ENCODE data around the gene PLXNA4. TPM values are rescaled to one million over a fixed set of nuclear protein-coding genes. Genes with fewer than 3 reads are reported as not detected.

Gene PLXNA4
- total RNA-seq, 1 experiment from 2014 or later: not detected

DNA sequence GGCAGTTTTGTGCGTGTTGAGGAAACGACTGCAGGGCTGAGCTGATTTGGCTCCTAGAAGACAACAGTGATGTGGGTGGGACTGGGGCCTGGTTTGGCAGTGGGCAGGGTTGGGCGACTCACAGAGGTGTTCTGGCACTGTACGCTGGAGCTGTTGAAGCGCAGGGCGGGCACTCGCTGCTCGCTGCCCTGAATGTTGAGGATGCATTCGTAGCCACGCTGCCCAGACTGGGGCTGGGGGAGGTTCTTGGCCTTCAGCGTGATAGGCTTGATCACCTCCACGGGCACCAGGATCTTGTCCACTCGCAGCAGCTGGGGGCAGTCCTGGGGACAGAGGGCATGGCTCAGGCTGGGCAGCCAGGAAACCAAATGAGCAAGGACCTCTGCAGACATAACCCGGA, 365.4 kb downstream of the PLXNA4 start:
- Histone ChIP-seq H3K27ac (ENCODE audit: low read depth, low read length) (no peak overlapping the region), H3K9me3 (ENCODE audit: control insufficient read depth in 1 of 2, insufficient read depth in 1 of 2, low read depth in 1 of 2, low read length in 2 of 2) (no peaks in the 10 kb centered on the region), H2AFZ (ENCODE audit: low read depth, low read length, poor library complexity, severe bottlenecking) (no peak overlapping the region), H3K9me2 (ENCODE audit: insufficient read depth) (no peaks in the 10 kb centered on the region), H3K9ac (ENCODE audit: low read length) (no peak overlapping the region), H3K27me3 (ENCODE audit: insufficient read depth, low read length) (peaks cover 29% of the 10 kb centered on the region), H4K20me1 (ENCODE audit: insufficient read depth) (no peaks in the 10 kb centered on the region), H3K4me1 (ENCODE audit: control insufficient read depth in 1 of 2, insufficient read depth in 2 of 2, low read length in 2 of 2) (no peaks in the 10 kb centered on the region), H3K36me3 (ENCODE audit: control insufficient read depth in 1 of 2, insufficient read depth in 2 of 2, low read length in 2 of 2) (no peaks in the 10 kb centered on the region), H3K79me2 (ENCODE audit: insufficient read depth, low read length) (no peaks in the 10 kb centered on the region), H3K4me3 (replicated peaks in 1 of 2; ENCODE audit: low read depth in 1 of 2, low read length in 2 of 2) (no peak overlapping the region), H3K4me2 (ENCODE audit: low read length) (no peak overlapping the region)
- TF ChIP-seq SP1 (IDR thresholded peaks at IDR 0.05; ENCODE audit: low read depth): no peak
- no peak for TF ChIP-seq TCF7L2 (IDR thresholded peaks at IDR 0.05; ENCODE audit: borderline replicate concordance, extremely low read depth, insufficient read depth, insufficient read length)
- no peak for TF ChIP-seq EZH2 (IDR thresholded peaks at IDR 0.05)
- TF ChIP-seq CBX3 (IDR thresholded peaks at IDR 0.05; ENCODE audit: low read depth): no peak
- TF ChIP-seq EZH2phosphoT487 (IDR thresholded peaks at IDR 0.05; ENCODE audit: borderline replicate concordance): no peak
- no peak for TF ChIP-seq ELF1 (IDR thresholded peaks at IDR 0.05; ENCODE audit: borderline replicate concordance, low read depth)
- no peak for TF ChIP-seq ZNF274 (IDR thresholded peaks at IDR 0.05; ENCODE audit: low read depth, low read length)
- no peak for TF ChIP-seq CEBPB (IDR thresholded peaks at IDR 0.05; ENCODE audit: low read depth)
- RAD21 ChIA-PET (ENCODE audit: low non-redundant PET in 1 of 2, low total read pairs in 2 of 2, uncharacterized antibody in 2 of 2, unreplicated experiment in 2 of 2): no interaction called here
- ATAC-seq: no peak
- BruUV-seq (replicated peaks): no TSS peak
- POLR2A ChIA-PET: no interaction called here
- no peak for DNase-seq (ENCODE audit: low read depth, low spot score)
- intact Hi-C loops (cut with micrococcal nuclease): no loop called here
- CTCF ChIA-PET: no interaction called here

- H3K9ac ChIP-seq (ENCODE audit: low read length): no peak overlapping the region
- DNase-seq (ENCODE audit: low read depth, low spot score) (no peak), ATAC-seq (no peak)
- ChIA-PET CTCF (no interaction called here), POLR2A (no interaction called here), RAD21 (ENCODE audit: low non-redundant PET in 1 of 2, low total read pairs in 2 of 2, uncharacterized antibody in 2 of 2, unreplicated experiment in 2 of 2) (no interaction called here)
- H3K27me3 ChIP-seq (ENCODE audit: insufficient read depth, low read length): 0 out of 2 replicates have a peak, but pooled peaks cover 8% of the 10 kb centered on the region
- H3K4me3 ChIP-seq (replicated peaks in 1 of 2; ENCODE audit: low read depth in 1 of 2, low read length in 2 of 2): no peak overlapping the region
- no peaks in the 10 kb centered on the region for H3K36me3 ChIP-seq (ENCODE audit: control insufficient read depth in 1 of 2, insufficient read depth in 2 of 2, low read length in 2 of 2)
- H3K9me2 ChIP-seq (ENCODE audit: insufficient read depth): no peaks in the 10 kb centered on the region
- H2AFZ ChIP-seq (ENCODE audit: low read depth, low read length, poor library complexity, severe bottlenecking): no peak overlapping the region
- intact Hi-C loops (cut with micrococcal nuclease): no loop called here
- H4K20me1 ChIP-seq (ENCODE audit: insufficient read depth): no peaks in the 10 kb centered on the region
- no peak overlapping the region for H3K27ac ChIP-seq (ENCODE audit: low read depth, low read length)
- no peaks in the 10 kb centered on the region for H3K9me3 ChIP-seq (ENCODE audit: control insufficient read depth in 1 of 2, insufficient read depth in 1 of 2, low read depth in 1 of 2, low read length in 2 of 2)
- BruUV-seq (replicated peaks): no TSS peak
- no peaks in the 10 kb centered on the region for H3K79me2 ChIP-seq (ENCODE audit: insufficient read depth, low read length)
- no peak overlapping the region for H3K4me2 ChIP-seq (ENCODE audit: low read length)
- no peaks in the 10 kb centered on the region for H3K4me1 ChIP-seq (ENCODE audit: control insufficient read depth in 1 of 2, insufficient read depth in 2 of 2, low read length in 2 of 2)
- no peak for TF ChIP-seq POLR2A (IDR thresholded peaks at IDR 0.05; ENCODE audit: borderline replicate concordance, extremely low read depth, insufficient read depth, insufficient read length)
- TF ChIP-seq POLR2AphosphoS5 (IDR thresholded peaks at IDR 0.05; ENCODE audit: low read depth, low read length): no peak
- TF ChIP-seq EZH2 (IDR thresholded peaks at IDR 0.05): no peak
- TF ChIP-seq, protein P1, sequence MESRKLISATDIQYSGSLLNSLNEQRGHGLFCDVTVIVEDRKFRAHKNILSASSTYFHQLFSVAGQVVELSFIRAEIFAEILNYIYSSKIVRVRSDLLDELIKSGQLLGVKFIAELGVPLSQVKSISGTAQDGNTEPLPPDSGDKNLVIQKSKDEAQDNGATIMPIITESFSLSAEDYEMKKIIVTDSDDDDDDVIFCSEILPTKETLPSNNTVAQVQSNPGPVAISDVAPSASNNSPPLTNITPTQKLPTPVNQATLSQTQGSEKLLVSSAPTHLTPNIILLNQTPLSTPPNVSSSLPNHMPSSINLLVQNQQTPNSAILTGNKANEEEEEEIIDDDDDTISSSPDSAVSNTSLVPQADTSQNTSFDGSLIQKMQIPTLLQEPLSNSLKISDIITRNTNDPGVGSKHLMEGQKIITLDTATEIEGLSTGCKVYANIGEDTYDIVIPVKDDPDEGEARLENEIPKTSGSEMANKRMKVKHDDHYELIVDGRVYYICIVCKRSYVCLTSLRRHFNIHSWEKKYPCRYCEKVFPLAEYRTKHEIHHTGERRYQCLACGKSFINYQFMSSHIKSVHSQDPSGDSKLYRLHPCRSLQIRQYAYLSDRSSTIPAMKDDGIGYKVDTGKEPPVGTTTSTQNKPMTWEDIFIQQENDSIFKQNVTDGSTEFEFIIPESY (IDR thresholded peaks at IDR 0.05; ENCODE audit: extremely low read depth, insufficient replicate concordance, low read length): no peak
- TF ChIP-seq CBX3 (IDR thresholded peaks at IDR 0.05; ENCODE audit: low read depth): no peak
- TF ChIP-seq SP1 (IDR thresholded peaks at IDR 0.05; ENCODE audit: low read depth): no peak
- TF ChIP-seq EZH2phosphoT487 (IDR thresholded peaks at IDR 0.05; ENCODE audit: borderline replicate concordance): no peak
- no peak for TF ChIP-seq TCF7L2 (IDR thresholded peaks at IDR 0.05; ENCODE audit: borderline replicate concordance, extremely low read depth, insufficient read depth, insufficient read length)
- TF ChIP-seq EGR1 (IDR thresholded peaks at IDR 0.05; ENCODE audit: low read depth): no peak
- TF ChIP-seq JUND (IDR thresholded peaks at IDR 0.05): no peak
- TF ChIP-seq FOSL1 (IDR thresholded peaks at IDR 0.05; ENCODE audit: low read depth): no peak
- no peak for TF ChIP-seq ELF1 (IDR thresholded peaks at IDR 0.05; ENCODE audit: borderline replicate concordance, low read depth)
- TF ChIP-seq ZNF274 (IDR thresholded peaks at IDR 0.05; ENCODE audit: low read depth, low read length): no peak
- no peak for TF ChIP-seq REST (IDR thresholded peaks at IDR 0.05; ENCODE audit: low read depth)
- no peak for TF ChIP-seq CEBPB (IDR thresholded peaks at IDR 0.05; ENCODE audit: low read depth)
- TF ChIP-seq, protein P2, sequence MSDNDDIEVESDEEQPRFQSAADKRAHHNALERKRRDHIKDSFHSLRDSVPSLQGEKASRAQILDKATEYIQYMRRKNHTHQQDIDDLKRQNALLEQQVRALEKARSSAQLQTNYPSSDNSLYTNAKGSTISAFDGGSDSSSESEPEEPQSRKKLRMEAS (IDR thresholded peaks at IDR 0.05): no peak
Observed at GRCh38 chr7:132207782-132208181, 368.5 kb downstream of the PLXNA4 start.
